HepG2 (cell line): ENCODE data around the gene SLIT3.

ENCODE experiments used
- ATF4 ChIP-seq, 2 experiments: fragments of 450-650 bp in 1 of 2; sonication (generic) in 1 of 2; formaldehyde crosslinking; IDR thresholded peaks; 2 replicates each; pipeline versions ENCODE4 v1.5.0 to v1.8.0; 2020 to 2022; ENCODE audit warnings: mild to moderate bottlenecking in 1 of 2, missing genetic modification reagents in 1 of 2
- CBFB ChIP-seq: sonication (generic); formaldehyde crosslinking; IDR thresholded peaks from 2 replicates; pipeline ENCODE4 v1.4.0; 2020; ENCODE audit warnings: missing genetic modification reagents
- CTCF ChIP-seq: sonication (generic); formaldehyde crosslinking; IDR thresholded peaks from 2 replicates; pipeline ENCODE4 v1.5.0; 2020; ENCODE audit warnings: mild to moderate bottlenecking, missing genetic modification reagents, moderate library complexity
- ELF4 ChIP-seq: sonication (generic); formaldehyde crosslinking; IDR thresholded peaks from 2 replicates; pipeline ENCODE4 v1.5.0; 2020; ENCODE audit warnings: missing genetic modification reagents, mild to moderate bottlenecking, moderate library complexity, borderline replicate concordance
- POLR2AphosphoS5 ChIP-seq: IDR thresholded peaks from 2 replicates; pipeline ENCODE4 v1.6.1; 2012; ENCODE audit warnings: low read depth, low read length
- ZBTB8A ChIP-seq: sonication (generic); formaldehyde crosslinking; IDR thresholded peaks from 2 replicates; pipeline ENCODE4 v1.4.0; 2020; ENCODE audit warnings: mild to moderate bottlenecking, low read depth, missing genetic modification reagents, borderline replicate concordance

- TF ChIP-seq ELF4 (CRISPR knock-in tag) (no peak), CBFB (no peak), ATF4 (CRISPR knock-in tag; IDR thresholded peaks at IDR 0.05) (no peak), ZBTB8A (CRISPR knock-in tag) (no peak), CTCF (CRISPR knock-in tag) (no peak), POLR2AphosphoS5 (no peak)
Measured at GRCh38 chr5:168865968-168866367, 435.0 kb downstream of the SLIT3 start.
